ENCODE results near the gene NLRP3. TPM values are rescaled to one million over a fixed set of nuclear protein-coding genes. Genes with fewer than 3 reads are reported as not detected.

Gene NLRP3
- total and polyA plus RNA-seq, 9 of the 15 experiments (the other 6 are each of a cell fraction or from before 2014, with no cell fraction given): not detected

DNA sequence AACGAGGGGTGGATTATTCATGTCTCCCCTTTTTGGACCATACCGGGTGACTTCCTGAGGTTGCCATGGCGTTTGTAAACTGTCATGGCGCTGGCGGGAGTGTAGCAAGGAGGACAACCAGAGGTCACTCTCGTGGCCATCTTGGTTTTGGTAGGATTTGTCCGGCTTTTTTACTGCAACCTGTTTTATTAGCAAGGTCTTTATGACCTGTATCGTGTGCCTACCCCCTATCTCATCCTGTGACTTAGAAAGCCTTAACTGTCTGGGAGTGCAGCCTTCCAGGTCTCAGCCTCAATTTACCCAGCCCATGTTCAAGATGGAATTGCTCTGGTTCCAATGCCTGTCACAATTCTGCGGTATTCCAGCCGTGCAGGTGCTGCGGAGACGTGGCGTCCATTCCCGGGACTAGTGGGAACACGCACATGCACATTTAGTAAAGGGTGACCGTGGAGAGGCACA, 44.1 kb upstream of the NLRP3 start (continued):
- no peak for TF ChIP-seq MAFK (IDR thresholded peaks at IDR 0.05; ENCODE audit: low read length)
- no peak for TF ChIP-seq RBM17 (IDR thresholded peaks at IDR 0.05; ENCODE audit: borderline replicate concordance, low read depth, low read length)
- 0 out of 2 replicates have a peak, but pooled peaks have one; percentile 39 for TF ChIP-seq KLF13 (tag; IDR thresholded peaks at IDR 0.05; ENCODE audit: borderline replicate concordance, low read depth)
- no peak for TF ChIP-seq TSC22D4 (tag; IDR thresholded peaks at IDR 0.05)
- TF ChIP-seq, protein P1, sequence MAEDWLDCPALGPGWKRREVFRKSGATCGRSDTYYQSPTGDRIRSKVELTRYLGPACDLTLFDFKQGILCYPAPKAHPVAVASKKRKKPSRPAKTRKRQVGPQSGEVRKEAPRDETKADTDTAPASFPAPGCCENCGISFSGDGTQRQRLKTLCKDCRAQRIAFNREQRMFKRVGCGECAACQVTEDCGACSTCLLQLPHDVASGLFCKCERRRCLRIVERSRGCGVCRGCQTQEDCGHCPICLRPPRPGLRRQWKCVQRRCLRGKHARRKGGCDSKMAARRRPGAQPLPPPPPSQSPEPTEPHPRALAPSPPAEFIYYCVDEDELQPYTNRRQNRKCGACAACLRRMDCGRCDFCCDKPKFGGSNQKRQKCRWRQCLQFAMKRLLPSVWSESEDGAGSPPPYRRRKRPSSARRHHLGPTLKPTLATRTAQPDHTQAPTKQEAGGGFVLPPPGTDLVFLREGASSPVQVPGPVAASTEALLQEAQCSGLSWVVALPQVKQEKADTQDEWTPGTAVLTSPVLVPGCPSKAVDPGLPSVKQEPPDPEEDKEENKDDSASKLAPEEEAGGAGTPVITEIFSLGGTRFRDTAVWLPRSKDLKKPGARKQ (CRISPR knock-in tag; IDR thresholded peaks at IDR 0.05): no peak
- TF ChIP-seq ZNF436 (CRISPR knock-in tag; IDR thresholded peaks at IDR 0.05): no peak
- TF ChIP-seq ZNF583 (CRISPR knock-in tag; IDR thresholded peaks at IDR 0.05): no peak
- TF ChIP-seq, protein P2, sequence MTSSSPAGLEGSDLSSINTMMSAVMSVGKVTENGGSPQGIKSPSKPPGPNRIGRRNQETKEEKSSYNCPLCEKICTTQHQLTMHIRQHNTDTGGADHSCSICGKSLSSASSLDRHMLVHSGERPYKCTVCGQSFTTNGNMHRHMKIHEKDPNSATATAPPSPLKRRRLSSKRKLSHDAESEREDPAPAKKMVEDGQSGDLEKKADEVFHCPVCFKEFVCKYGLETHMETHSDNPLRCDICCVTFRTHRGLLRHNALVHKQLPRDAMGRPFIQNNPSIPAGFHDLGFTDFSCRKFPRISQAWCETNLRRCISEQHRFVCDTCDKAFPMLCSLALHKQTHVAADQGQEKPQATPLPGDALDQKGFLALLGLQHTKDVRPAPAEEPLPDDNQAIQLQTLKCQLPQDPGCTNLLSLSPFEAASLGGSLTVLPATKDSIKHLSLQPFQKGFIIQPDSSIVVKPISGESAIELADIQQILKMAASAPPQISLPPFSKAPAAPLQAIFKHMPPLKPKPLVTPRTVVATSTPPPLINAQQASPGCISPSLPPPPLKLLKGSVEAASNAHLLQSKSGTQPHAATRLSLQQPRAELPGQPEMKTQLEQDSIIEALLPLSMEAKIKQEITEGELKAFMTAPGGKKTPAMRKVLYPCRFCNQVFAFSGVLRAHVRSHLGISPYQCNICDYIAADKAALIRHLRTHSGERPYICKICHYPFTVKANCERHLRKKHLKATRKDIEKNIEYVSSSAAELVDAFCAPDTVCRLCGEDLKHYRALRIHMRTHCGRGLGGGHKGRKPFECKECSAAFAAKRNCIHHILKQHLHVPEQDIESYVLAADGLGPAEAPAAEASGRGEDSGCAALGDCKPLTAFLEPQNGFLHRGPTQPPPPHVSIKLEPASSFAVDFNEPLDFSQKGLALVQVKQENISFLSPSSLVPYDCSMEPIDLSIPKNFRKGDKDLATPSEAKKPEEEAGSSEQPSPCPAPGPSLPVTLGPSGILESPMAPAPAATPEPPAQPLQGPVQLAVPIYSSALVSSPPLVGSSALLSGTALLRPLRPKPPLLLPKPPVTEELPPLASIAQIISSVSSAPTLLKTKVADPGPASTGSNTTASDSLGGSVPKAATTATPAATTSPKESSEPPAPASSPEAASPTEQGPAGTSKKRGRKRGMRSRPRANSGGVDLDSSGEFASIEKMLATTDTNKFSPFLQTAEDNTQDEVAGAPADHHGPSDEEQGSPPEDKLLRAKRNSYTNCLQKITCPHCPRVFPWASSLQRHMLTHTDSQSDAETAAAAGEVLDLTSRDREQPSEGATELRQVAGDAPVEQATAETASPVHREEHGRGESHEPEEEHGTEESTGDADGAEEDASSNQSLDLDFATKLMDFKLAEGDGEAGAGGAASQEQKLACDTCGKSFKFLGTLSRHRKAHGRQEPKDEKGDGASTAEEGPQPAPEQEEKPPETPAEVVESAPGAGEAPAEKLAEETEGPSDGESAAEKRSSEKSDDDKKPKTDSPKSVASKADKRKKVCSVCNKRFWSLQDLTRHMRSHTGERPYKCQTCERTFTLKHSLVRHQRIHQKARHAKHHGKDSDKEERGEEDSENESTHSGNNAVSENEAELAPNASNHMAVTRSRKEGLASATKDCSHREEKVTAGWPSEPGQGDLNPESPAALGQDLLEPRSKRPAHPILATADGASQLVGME (CRISPR knock-in tag; IDR thresholded peaks at IDR 0.05): no peak
- TF ChIP-seq ZNF311 (CRISPR knock-in tag; IDR thresholded peaks at IDR 0.05): no peak
- no peak for TF ChIP-seq BMI1 (IDR thresholded peaks at IDR 0.05; ENCODE audit: low read length)
- TF ChIP-seq CREM (IDR thresholded peaks at IDR 0.05; ENCODE audit: low read depth): no peak
- TF ChIP-seq CCNT2 (IDR thresholded peaks at IDR 0.05; ENCODE audit: borderline replicate concordance, extremely low read depth, insufficient read length, low read depth, low read length): no peak
- TF ChIP-seq PCBP1 (IDR thresholded peaks at IDR 0.05; ENCODE audit: low read depth, low read length, poor library complexity, severe bottlenecking): no peak
- TF ChIP-seq ZNF707 (CRISPR knock-in tag; conservative IDR thresholded peaks at IDR 0.05): no peak
- TF ChIP-seq, protein P3, sequence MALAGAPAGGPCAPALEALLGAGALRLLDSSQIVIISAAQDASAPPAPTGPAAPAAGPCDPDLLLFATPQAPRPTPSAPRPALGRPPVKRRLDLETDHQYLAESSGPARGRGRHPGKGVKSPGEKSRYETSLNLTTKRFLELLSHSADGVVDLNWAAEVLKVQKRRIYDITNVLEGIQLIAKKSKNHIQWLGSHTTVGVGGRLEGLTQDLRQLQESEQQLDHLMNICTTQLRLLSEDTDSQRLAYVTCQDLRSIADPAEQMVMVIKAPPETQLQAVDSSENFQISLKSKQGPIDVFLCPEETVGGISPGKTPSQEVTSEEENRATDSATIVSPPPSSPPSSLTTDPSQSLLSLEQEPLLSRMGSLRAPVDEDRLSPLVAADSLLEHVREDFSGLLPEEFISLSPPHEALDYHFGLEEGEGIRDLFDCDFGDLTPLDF (CRISPR knock-in tag; IDR thresholded peaks at IDR 0.05): no peak
- TF ChIP-seq SRSF7 (optimal IDR thresholded peaks at IDR 0.05; ENCODE audit: low read depth, low read length): no peak
- TF ChIP-seq, protein P4, sequence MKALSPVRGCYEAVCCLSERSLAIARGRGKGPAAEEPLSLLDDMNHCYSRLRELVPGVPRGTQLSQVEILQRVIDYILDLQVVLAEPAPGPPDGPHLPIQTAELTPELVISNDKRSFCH (CRISPR knock-in tag; IDR thresholded peaks at IDR 0.05): no peak
- TF ChIP-seq, protein P4 (tag; IDR thresholded peaks at IDR 0.05): peak; percentile 85
- no peak for TF ChIP-seq PRPF4 (IDR thresholded peaks at IDR 0.05; ENCODE audit: insufficient read depth, low read depth, low read length, poor library complexity, severe bottlenecking)
- TF ChIP-seq ZNF668 (CRISPR knock-in tag; IDR thresholded peaks at IDR 0.05): peak; percentile 67; the same call in 1 of the 2 replicates

Data from K562 (cell line).